GM19455 (cell line): Measurements from ENCODE around the gene SLC35D3.
"Not testable (repeated sequence)": the region's sequence is repeated elsewhere in the genome, so short reads cannot be mapped to it uniquely, and the experiment has no call there.

ENCODE experiments used
- ATAC-seq: cut with Tn5 transposase; IDR thresholded peaks from one replicate; pipeline ENCODE4 v1.9.1; 2021; ENCODE audit not compliant: unreplicated experiment

The SLC35D3 gene

GRCh38 chr6:136921936-136922684, at the start of gene SLC35D3:
TSS of gene SLC35D3 (plus strand) at chr6:136922301. CDS start at chr6:136922429, 128 bp downstream.
- no peak for ATAC-seq

- ATAC-seq = no peak
Observed at GRCh38 chr6:136873748-136874147, 48.4 kb upstream of the SLC35D3 start.

- ATAC-seq = not testable (repeated sequence)
Observed at GRCh38 chr6:136876469-136876868, 45.6 kb upstream of the SLC35D3 start.

- no peak for ATAC-seq
Observed at GRCh38 chr6:136880748-136881460, 41.2 kb upstream of the SLC35D3 start.

GRCh38 chr6:136886091-136886490, 36.0 kb upstream of the SLC35D3 start:
- ATAC-seq = no peak

- no peak for ATAC-seq
Observed at GRCh38 chr6:136887953-136888352, 34.1 kb upstream of the SLC35D3 start.

GRCh38 chr6:136889271-136890193, 32.6 kb upstream of the SLC35D3 start:
- ATAC-seq = no peak

DNA sequence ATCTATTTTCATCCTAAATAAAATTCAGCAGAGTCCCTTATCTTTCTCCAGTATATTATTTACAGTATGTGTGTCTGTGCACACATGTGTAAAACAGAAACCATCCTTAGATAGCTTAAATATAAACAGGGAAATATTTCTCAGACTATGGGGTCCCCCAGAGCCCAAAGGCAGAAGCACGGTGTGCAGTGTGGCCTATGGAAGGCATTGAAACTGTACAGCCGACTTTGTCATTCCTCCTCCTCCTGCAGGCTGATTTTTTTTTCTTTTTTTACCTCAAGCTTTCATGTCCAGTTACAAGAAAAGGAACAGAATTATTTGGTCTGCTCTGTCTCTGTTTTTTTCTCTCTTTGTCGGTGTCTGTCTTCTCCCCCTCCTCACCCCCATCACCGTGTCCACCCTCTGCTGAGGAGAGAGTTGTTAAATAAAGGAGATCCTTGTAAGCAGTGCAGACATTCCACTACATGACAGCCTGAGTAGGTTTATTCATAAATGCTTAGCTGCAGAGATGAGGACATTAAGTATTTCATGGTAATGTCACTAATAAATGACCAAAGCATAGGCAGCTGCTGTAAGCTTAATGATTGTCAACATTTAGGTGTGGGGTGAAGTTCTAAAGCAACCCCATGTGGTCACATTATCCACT, 31.8 kb upstream of the SLC35D3 start:
- ATAC-seq = no peak

GRCh38 chr6:136890986-136891385, 31.1 kb upstream of the SLC35D3 start:
- ATAC-seq = no peak

GRCh38 chr6:136893187-136893586, 28.9 kb upstream of the SLC35D3 start:
- no peak for ATAC-seq

GRCh38 chr6:136895901-136896300, 26.2 kb upstream of the SLC35D3 start:
- ATAC-seq = no peak

- ATAC-seq = no peak
Observed at GRCh38 chr6:136897071-136897470, 25.0 kb upstream of the SLC35D3 start.

DNA sequence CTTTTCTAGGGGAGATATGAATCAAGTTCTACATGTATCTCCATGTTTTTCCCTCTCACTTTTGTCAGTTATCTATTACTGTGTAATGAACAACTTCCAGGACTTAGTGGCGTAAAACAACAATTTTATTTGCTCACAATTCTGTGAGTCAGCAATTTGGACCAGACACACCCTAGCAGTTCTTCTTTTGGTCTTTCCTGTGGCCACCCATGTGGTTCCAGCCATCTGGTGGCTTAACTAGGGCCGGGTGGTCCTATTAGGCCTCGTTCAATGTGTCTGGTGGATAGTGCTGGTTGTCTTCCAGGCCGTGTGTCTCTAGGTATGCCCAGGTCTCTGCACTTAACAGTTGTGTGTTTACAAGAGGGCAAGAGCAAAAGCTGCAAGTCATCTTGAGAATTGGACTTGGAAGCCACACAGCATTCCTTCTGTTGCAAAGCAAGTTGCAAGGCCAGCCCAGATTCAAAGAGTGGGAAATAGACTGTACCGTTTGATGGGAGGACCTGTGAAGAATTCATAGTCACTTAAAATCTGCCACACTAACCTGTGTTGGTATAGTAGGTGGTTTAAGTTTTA, 20.8 kb upstream of the SLC35D3 start:
- no peak for ATAC-seq

DNA sequence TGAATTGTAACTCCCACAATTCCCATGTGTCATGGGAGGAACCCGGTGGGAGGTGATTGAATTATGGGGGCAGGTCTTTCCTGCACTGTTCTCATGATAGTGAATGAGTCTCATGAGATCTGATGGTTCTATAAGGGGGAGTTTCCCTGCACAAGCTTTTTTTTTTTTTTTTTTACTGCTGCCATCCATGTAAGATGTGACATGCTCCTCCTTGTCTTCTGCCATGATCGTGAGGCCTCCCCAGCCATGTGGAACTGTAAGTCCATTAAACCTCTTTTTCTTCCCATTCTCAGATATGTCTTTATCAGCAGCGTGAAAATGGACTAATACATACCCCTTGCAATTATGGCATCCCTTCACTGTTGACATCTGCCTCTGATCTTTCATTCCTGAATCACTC, 17.6 kb upstream of the SLC35D3 start:
- not testable (repeated sequence) for ATAC-seq

- ATAC-seq = no peak
Observed at GRCh38 chr6:136914947-136915346, 7.2 kb upstream of the SLC35D3 start.

DNA sequence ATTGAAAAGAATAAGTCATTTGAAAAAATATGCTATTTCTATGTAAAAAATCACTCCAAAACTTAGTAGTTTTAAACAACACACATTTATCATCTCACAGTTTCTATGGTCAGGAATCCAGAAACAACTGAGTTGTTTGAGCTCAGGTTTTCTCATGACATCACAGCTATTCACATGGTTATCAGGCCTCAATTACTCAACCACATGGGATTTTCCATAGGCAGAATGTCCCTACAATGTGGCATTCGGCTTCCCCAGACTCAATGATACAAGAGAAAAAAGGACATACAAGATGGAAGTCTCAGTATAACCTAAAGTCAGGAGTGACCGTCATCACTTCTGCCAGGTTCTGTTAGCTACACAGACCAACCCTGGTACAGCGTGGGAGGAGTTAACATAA, 3.4 kb upstream of the SLC35D3 start:
- ATAC-seq = no peak

DNA sequence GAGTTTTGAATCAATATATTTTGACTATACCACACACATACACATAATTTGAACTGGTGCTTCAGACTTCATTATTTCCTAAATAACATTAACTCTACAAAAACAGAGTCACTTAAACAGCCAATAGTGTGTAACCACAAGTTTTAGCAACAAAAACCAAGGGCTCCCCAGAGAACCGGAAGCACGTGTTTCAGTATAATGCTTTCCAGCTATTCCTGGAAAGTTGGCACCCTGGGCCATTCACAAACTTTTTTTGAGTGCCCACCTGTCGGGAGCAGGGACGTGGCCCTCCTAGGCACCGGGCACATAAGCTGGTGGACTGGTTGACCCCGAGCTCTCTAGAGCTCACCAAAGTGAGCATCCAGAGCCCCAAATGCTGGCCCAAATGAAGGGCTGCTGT, 1.9 kb upstream of the SLC35D3 start:
- ATAC-seq = no peak

DNA sequence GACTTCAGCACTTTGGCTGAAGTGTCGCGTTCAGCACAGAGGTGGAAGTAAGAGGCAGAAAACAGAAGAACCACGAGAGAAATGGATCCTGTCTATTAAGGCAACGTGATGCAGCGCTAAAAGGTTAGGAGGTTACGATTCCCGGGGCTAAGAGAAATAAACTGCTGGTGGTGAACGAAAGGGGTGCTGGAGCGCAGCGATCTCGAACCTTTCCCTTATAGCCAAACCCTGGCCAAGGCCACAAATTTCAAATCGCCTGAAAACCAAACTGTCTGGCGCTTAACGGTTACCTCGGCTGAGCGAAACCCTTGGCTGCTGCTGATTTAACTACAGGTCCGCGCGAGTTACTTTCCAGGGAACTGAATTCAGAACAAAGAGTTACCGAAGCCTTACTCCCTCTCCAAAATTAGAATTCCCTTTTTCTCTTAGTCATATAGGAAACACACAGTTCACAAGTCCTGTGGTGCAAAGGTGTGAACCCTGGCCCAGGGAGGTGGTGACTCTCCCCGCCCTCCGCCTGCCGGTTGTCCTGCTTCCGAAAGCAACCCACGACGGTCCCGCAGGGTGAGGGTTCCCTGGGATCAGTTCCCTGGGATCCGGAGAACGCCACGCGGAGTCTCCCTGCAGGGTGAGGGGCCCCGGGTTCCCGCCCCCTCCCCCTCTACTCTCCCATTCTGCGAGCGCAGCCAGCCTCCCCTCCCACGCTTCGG, 1.3 kb upstream of the SLC35D3 start:
- no peak for ATAC-seq

DNA sequence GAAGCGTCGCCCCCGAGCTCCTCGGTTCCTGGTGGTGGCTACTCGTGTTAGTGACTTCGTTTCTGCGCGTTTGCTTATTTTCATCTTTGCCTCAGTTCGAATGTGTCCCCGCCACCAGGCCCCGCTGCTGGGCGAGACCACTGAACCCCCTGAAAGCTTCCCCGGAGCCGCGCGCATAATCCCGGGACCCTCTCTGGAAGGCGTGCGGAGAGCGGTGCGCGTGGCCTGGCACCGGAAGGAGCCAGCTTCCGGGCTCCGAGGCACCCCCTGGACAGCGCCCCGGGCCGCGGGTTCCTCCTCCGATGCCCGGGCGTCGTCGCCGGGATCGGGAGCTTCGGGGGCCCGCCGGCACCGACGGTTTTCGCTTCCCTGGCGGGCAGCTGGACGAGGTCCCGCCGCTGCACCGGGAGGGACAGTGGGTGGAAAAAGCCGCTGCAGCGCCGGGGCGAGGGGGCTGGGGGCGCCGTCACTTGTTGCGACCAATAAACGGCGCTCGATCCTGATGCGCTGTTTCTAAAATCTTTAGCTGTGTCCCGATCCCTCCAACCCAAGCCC, 643 bp upstream of the SLC35D3 start:
- no peak for ATAC-seq

GRCh38 chr6:136922685-136923006, 545 bp downstream of the SLC35D3 start:
- ATAC-seq = no peak
